ENCODE results near the gene ATP6V0A4.

ATP6V0A4 gene

DNA sequence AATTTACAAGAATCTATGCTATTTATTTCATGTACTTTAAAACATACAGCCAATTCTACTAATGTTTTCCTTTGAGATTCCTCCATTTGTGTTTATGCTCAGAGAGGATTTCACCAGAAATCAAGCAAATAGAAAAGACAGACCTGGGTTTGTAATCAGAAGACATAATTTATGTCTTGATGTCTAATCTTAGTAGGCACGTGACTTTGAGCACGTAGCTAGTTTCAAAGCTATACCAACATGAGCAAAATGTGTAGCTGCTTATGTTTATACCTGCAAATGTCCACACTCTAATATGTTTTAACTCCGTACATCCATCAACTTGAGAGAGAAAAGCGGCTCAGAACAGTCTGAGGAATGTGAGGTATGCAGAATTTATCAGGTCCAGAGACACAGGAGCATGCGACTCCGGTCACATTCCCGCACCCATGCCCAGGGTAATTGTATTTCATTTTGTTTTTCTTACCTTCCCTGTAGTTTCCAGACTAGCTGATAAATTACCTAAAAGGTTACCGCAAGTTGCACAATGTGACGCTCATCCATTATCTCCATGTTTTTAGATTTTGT lies 136.8 kb downstream of the ATP6V0A4 start:
- Histone ChIP-seq H3K27ac (ENCODE audit: low read depth, low read length) (no peak overlapping the region), H3K4me1 (ENCODE audit: control insufficient read depth, insufficient read depth, low read length) (peaks cover 29% of the 10 kb centered on the region), H3K9ac (ENCODE audit: low read length) (no peak overlapping the region), H3K9me3 (ENCODE audit: control insufficient read depth, insufficient read depth, low read depth, low read length) (peaks cover 5% of the 10 kb centered on the region; the same call in 1 of the 2 replicates), H3K27me3 (ENCODE audit: control insufficient read depth, insufficient read depth, low read length) (no peaks in the 10 kb centered on the region), H3K36me3 (ENCODE audit: control insufficient read depth, insufficient read depth, low read length) (no peaks in the 10 kb centered on the region), H3K4me3 (ENCODE audit: low read depth, low read length) (no peak overlapping the region)

DNA sequence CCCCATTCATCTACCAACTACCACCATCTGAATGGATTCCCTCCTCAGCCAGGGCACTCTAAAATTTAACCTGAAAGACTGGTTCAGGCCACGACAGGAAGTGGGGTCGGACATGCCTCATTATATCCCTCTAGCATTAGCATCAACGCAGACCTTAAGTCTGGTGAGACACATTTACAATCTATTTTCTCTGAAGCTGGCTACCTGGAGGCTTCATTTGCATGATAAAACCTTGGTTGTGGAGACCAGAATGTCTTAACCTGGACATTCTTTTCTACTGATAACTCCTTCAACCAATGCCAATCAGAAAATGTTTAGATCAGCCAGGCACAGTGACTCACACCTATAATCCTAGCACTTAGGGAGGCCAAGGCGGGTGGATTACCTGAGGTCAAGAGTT lies 139.1 kb downstream of the ATP6V0A4 start:
- Histone ChIP-seq H3K4me1 (ENCODE audit: control insufficient read depth, insufficient read depth, low read length) (peaks cover 17% of the 10 kb centered on the region), H3K27me3 (ENCODE audit: control insufficient read depth, insufficient read depth, low read length) (no peaks in the 10 kb centered on the region), H3K9ac (ENCODE audit: low read length) (no peak overlapping the region), H3K27ac (ENCODE audit: low read depth, low read length) (no peak overlapping the region), H3K9me3 (ENCODE audit: control insufficient read depth, insufficient read depth, low read depth, low read length) (peaks cover 18% of the 10 kb centered on the region), H3K36me3 (ENCODE audit: control insufficient read depth, insufficient read depth, low read length) (no peaks in the 10 kb centered on the region), H3K4me3 (ENCODE audit: low read depth, low read length) (no peak overlapping the region)

DNA sequence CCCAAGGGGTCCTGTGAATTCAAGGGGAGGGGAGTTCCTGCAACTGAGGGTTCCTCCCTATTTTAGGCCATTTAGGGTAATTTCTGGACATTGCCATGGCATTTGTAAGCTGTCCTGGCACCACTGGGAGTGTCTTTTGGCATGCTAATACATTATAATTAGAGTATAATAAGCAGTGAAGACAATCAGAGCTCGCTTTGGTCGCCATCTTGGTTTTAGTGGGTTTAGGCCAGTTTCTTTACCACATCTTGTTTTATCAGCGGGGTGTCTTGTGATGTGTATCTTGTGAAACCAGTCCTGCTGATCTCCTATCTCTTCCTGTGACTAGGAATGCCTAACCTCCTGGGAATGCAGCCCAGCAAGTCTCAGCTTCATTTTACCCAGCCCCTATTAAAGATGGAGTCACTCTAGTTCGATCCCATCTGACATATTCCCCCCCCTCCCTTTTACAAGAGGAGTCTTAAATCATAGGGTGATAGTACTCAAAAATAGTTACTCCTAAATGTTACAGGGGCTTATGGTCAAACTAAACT lies 140.1 kb downstream of the ATP6V0A4 start:
- Histone ChIP-seq H3K4me3 (ENCODE audit: low read depth, low read length) (no peak overlapping the region), H3K9me3 (ENCODE audit: control insufficient read depth, insufficient read depth, low read depth, low read length) (peaks cover 27% of the 10 kb centered on the region), H3K27me3 (ENCODE audit: control insufficient read depth, insufficient read depth, low read length) (no peaks in the 10 kb centered on the region), H3K4me1 (ENCODE audit: control insufficient read depth, insufficient read depth, low read length) (peaks cover 8% of the 10 kb centered on the region; the same call in 1 of the 2 replicates), H3K9ac (ENCODE audit: low read length) (no peak overlapping the region), H3K36me3 (ENCODE audit: control insufficient read depth, insufficient read depth, low read length) (no peaks in the 10 kb centered on the region), H3K27ac (ENCODE audit: low read depth, low read length) (no peak overlapping the region)

GRCh38 chr7:138656952-138657351 lies 141.0 kb downstream of the ATP6V0A4 start:
- Histone ChIP-seq H3K9ac (ENCODE audit: low read length) (no peak overlapping the region), H3K27ac (ENCODE audit: low read depth, low read length) (no peak overlapping the region)

More at GRCh38 chr7:138656952-138657351, 141.0 kb downstream of the ATP6V0A4 start:
- Histone ChIP-seq H3K4me1 (ENCODE audit: control insufficient read depth, insufficient read depth, low read length) (peaks cover 3% of the 10 kb centered on the region; the same call in 1 of the 2 replicates), H3K36me3 (ENCODE audit: control insufficient read depth, insufficient read depth, low read length) (no peaks in the 10 kb centered on the region), H3K4me3 (ENCODE audit: low read depth, low read length) (no peak overlapping the region), H3K9me3 (ENCODE audit: control insufficient read depth, insufficient read depth, low read depth, low read length) (peaks cover 29% of the 10 kb centered on the region), H3K27me3 (ENCODE audit: control insufficient read depth, insufficient read depth, low read length) (no peaks in the 10 kb centered on the region)

Data from HUES6 (cell line).